ENCODE results near the gene POGZ.

DNA sequence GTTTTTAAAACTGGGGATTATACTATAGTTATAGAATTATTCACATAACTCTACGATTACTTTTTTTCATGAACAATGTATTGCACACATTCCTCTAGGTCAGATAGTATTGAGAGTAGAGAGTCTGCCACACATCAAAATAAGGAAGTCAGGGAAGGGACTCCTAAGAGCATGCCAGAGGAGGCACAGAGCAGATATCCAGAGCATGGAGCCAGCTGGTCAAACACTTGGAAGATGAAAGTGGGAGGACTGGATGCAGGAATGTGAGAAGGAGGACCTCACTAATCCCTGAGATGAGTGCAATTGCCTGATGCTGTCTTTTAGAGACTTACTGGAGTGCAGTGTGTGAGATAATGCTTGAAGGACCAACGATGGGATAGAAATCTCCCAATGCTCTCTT, 102.6 kb downstream of the POGZ start:
- TF ChIP-seq POLR2AphosphoS5 (IDR thresholded peaks at IDR 0.05) (no peak), POLR2A (IDR thresholded peaks at IDR 0.05) (no peak)

Measured in gastroesophageal sphincter (tissue), 2 donors.